ENCODE results near the gene FAM219A.

FAM219A gene

DNA sequence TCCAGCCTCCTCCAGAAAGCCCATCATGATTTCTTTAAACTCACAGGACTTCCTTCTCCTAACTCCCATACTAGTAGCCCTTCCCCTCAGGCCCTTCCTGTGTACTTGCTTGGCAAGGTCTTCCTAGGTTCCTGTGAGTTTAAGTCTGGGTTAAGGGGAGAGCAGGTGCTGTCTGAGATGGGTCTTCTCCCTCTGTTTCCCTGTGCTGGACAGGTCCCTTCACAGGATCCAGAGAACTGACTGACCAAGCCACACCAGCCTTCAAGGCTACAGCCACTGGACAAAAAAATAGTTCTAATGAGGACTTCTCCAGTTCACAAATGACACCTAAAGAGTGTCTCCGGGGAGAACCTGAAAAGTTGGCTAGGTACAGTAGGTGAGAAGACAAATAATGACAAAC, 52.2 kb downstream of the FAM219A start (continued):
- TF ChIP-seq, protein P1, sequence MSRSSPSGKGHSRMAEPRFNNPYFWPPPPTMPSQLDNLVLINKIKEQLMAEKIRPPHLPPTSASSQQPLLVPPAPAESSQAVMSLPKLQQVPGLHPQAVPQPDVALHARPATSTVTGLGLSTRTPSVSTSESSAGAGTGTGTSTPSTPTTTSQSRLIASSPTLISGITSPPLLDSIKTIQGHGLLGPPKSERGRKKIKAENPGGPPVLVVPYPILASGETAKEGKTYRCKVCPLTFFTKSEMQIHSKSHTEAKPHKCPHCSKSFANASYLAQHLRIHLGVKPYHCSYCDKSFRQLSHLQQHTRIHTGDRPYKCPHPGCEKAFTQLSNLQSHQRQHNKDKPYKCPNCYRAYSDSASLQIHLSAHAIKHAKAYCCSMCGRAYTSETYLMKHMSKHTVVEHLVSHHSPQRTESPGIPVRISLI (tag by site-specific recombination; IDR thresholded peaks at IDR 0.05): no peak
- TF ChIP-seq ZNF114 (tag by site-specific recombination; IDR thresholded peaks at IDR 0.05) (no peak), ZNF202 (tag by site-specific recombination; IDR thresholded peaks at IDR 0.05; ENCODE audit: borderline replicate concordance) (no peak), YY2 (tag by site-specific recombination; IDR thresholded peaks at IDR 0.05) (no peak), ZNF155 (tag by site-specific recombination; IDR thresholded peaks at IDR 0.05) (no peak), ZBTB8A (tag by site-specific recombination; IDR thresholded peaks at IDR 0.05) (no peak), ZNF664 (tag by site-specific recombination; IDR thresholded peaks at IDR 0.05) (no peak), ZNF792 (tag by site-specific recombination; IDR thresholded peaks at IDR 0.05) (no peak), ZNF670 (tag by site-specific recombination; IDR thresholded peaks at IDR 0.05; ENCODE audit: low read depth) (no peak)
- TF ChIP-seq, protein P2, sequence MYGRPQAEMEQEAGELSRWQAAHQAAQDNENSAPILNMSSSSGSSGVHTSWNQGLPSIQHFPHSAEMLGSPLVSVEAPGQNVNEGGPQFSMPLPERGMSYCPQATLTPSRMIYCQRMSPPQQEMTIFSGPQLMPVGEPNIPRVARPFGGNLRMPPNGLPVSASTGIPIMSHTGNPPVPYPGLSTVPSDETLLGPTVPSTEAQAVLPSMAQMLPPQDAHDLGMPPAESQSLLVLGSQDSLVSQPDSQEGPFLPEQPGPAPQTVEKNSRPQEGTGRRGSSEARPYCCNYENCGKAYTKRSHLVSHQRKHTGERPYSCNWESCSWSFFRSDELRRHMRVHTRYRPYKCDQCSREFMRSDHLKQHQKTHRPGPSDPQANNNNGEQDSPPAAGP (tag by site-specific recombination; IDR thresholded peaks at IDR 0.05): no peak
- TF ChIP-seq, protein P3, sequence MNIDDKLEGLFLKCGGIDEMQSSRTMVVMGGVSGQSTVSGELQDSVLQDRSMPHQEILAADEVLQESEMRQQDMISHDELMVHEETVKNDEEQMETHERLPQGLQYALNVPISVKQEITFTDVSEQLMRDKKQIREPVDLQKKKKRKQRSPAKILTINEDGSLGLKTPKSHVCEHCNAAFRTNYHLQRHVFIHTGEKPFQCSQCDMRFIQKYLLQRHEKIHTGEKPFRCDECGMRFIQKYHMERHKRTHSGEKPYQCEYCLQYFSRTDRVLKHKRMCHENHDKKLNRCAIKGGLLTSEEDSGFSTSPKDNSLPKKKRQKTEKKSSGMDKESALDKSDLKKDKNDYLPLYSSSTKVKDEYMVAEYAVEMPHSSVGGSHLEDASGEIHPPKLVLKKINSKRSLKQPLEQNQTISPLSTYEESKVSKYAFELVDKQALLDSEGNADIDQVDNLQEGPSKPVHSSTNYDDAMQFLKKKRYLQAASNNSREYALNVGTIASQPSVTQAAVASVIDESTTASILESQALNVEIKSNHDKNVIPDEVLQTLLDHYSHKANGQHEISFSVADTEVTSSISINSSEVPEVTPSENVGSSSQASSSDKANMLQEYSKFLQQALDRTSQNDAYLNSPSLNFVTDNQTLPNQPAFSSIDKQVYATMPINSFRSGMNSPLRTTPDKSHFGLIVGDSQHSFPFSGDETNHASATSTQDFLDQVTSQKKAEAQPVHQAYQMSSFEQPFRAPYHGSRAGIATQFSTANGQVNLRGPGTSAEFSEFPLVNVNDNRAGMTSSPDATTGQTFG (tag by site-specific recombination; IDR thresholded peaks at IDR 0.05; ENCODE audit: borderline replicate concordance): no peak
- TF ChIP-seq, protein P4, sequence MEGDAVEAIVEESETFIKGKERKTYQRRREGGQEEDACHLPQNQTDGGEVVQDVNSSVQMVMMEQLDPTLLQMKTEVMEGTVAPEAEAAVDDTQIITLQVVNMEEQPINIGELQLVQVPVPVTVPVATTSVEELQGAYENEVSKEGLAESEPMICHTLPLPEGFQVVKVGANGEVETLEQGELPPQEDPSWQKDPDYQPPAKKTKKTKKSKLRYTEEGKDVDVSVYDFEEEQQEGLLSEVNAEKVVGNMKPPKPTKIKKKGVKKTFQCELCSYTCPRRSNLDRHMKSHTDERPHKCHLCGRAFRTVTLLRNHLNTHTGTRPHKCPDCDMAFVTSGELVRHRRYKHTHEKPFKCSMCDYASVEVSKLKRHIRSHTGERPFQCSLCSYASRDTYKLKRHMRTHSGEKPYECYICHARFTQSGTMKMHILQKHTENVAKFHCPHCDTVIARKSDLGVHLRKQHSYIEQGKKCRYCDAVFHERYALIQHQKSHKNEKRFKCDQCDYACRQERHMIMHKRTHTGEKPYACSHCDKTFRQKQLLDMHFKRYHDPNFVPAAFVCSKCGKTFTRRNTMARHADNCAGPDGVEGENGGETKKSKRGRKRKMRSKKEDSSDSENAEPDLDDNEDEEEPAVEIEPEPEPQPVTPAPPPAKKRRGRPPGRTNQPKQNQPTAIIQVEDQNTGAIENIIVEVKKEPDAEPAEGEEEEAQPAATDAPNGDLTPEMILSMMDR (tag by site-specific recombination; IDR thresholded peaks at IDR 0.05): no peak

DNA sequence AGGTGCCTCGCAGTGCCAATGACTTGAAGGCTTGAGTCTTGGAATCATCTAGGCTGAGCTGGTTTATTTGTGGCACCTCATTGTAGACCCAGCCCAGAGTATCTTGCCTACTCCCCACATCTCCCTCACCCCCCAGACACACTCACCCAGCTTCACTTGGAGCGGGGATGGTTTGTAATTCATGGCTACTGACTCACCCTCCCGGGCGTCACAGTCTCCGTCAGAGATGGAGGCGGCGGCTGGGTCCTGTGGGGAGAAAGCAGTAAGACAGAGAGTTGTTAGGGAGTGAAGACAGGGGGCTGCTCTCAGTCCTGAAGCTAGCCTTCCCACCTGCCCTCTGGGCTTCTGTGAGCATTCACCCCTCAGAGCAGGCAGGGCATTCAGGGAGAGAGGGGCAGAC, 52.7 kb downstream of the FAM219A start:
- no peaks in the 10 kb centered on the region for H3K9me3 ChIP-seq (ENCODE audit: control insufficient read depth, insufficient read depth, low read depth, low read length)
- no peaks in the 10 kb centered on the region for H3K4me1 ChIP-seq (ENCODE audit: control insufficient read depth, insufficient read depth, low read length)
- H3K4me3 ChIP-seq (ENCODE audit: low read depth, low read length): no peak overlapping the region
- H3K27ac ChIP-seq (ENCODE audit: extremely low read depth, low read depth, low read length): no peak overlapping the region
- H3K36me3 ChIP-seq (ENCODE audit: control insufficient read depth in 2 of 2, insufficient read depth in 1 of 2, low read length in 2 of 2): peaks cover 4 to 46% of the 10 kb centered on the region in 2 experiments; a peak in 2 of 3 replicates
- POLR2A ChIA-PET: no interaction called here
- TF ChIP-seq KLF16 (tag by site-specific recombination; IDR thresholded peaks at IDR 0.05) (no peak), ZNF670 (tag by site-specific recombination; IDR thresholded peaks at IDR 0.05; ENCODE audit: low read depth) (no peak), ZNF585B (tag by site-specific recombination; IDR thresholded peaks at IDR 0.05) (no peak), ZNF2 (tag by site-specific recombination; IDR thresholded peaks at IDR 0.05) (no peak), ZBTB21 (tag by site-specific recombination; IDR thresholded peaks at IDR 0.05) (no peak), ZEB2 (tag by site-specific recombination; IDR thresholded peaks at IDR 0.05) (no peak), ZNF76 (tag by site-specific recombination; IDR thresholded peaks at IDR 0.05; ENCODE audit: borderline replicate concordance, low read depth) (no peak), ZNF560 (tag by site-specific recombination; IDR thresholded peaks at IDR 0.05; ENCODE audit: borderline replicate concordance) (no peak), ZNF449 (tag by site-specific recombination; IDR thresholded peaks at IDR 0.05) (no peak)
- TF ChIP-seq, protein P5, sequence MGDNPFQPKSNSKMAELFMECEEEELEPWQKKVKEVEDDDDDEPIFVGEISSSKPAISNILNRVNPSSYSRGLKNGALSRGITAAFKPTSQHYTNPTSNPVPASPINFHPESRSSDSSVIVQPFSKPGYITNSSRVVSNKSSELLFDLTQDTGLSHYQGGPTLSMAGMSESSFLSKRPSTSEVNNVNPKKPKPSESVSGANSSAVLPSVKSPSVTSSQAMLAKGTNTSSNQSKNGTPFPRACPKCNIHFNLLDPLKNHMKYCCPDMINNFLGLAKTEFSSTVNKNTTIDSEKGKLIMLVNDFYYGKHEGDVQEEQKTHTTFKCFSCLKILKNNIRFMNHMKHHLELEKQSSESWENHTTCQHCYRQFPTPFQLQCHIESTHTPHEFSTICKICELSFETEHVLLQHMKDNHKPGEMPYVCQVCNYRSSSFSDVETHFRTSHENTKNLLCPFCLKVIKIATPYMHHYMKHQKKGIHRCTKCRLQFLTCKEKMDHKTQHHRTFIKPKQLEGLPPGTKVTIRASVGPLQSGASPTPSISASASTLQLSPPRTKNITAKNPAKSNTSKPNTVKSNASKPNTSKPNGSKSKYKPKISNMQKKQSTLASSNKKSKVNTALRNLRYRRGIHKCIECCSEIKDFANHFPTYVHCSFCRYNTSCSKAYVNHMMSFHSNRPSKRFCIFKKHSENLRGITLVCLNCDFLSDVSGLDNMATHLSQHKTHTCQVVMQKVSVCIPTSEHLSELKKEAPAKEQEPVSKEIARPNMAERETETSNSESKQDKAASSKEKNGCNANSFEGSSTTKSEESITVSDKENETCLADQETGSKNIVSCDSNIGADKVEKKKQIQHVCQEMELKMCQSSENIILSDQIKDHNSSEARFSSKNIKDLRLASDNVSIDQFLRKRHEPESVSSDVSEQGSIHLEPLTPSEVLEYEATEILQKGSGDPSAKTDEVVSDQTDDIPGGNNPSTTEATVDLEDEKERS (tag by site-specific recombination; IDR thresholded peaks at IDR 0.05): no peak
- CTCF ChIA-PET: interaction anchor here (0.5 to 4.0 kb wide), 9 partner anchors 9 to 1578 kb away, joined by 3 to 132 read pairs (median 14); no protein-coding TSS in a partner anchor

All from HEK293 (cell line).